OCI-LY3 (cell line): ENCODE results near the gene SGCG.

ENCODE experiments used
- CTCF ChIP-seq: fragments of 200-600, 300-600 bp; sonication (generic); IDR thresholded peaks from 2 replicates; pipeline ENCODE4 v1.5.1; 2014; ENCODE audit warnings: antibody characterized with exemption, low read length, low read depth
- EZH2phosphoT487 ChIP-seq: fragments of 200-600 bp; shearing (Covaris generic); IDR thresholded peaks from 2 replicates; pipeline ENCODE4 v1.6.1; 2018; ENCODE audit warnings: antibody characterized with exemption, mixed run types, low read depth

GRCh38 chr13:23357349-23357748 is 176.6 kb downstream of the SGCG start:
- TF ChIP-seq CTCF: no peak
- TF ChIP-seq EZH2phosphoT487: no peak
